Retinal pigment epithelial cell (primary cell): Measurements from ENCODE around the gene WDR20.

Experiments
- DNase-seq: peaks from one replicate; pipeline ENCODE4 v3.0.0-alpha.2; 2010; ENCODE audit warnings: low read depth
- H3K4me3 ChIP-seq: 2 replicates; pipeline ENCODE4 v1.5.1; 2011; ENCODE audit warnings: mild to moderate bottlenecking, low read length, control low read depth, moderate library complexity
- TF ChIP-seq, protein P1 (sequence below): conservative IDR thresholded peaks from 2 replicates; pipeline ENCODE4 v1.5.1; 2011; ENCODE audit warnings: low read depth, low read length, control low read depth, inconsistent platforms

The WDR20 gene

DNA sequence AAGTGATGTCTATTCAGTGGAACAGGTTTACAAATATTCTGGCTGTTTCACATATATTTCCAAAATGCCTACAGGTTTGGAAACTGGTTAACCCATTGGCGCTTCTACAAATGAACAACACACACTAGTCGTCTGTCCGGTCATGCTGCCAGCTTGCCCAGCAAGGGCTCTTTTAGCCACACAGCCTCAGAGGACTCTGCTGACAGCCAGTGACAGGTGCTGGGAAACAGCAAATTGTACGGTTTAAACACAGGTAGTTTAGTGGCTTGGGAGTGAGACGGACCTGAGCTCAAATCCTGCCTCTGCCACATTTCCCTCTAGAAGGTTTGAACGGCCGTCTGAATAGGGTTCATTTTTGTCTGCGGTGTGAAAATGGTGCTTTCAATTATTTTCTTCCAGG, 111.5 kb downstream of the WDR20 start:
- no peak overlapping the region for H3K4me3 ChIP-seq
- DNase-seq = no peak
- TF ChIP-seq, protein P1, sequence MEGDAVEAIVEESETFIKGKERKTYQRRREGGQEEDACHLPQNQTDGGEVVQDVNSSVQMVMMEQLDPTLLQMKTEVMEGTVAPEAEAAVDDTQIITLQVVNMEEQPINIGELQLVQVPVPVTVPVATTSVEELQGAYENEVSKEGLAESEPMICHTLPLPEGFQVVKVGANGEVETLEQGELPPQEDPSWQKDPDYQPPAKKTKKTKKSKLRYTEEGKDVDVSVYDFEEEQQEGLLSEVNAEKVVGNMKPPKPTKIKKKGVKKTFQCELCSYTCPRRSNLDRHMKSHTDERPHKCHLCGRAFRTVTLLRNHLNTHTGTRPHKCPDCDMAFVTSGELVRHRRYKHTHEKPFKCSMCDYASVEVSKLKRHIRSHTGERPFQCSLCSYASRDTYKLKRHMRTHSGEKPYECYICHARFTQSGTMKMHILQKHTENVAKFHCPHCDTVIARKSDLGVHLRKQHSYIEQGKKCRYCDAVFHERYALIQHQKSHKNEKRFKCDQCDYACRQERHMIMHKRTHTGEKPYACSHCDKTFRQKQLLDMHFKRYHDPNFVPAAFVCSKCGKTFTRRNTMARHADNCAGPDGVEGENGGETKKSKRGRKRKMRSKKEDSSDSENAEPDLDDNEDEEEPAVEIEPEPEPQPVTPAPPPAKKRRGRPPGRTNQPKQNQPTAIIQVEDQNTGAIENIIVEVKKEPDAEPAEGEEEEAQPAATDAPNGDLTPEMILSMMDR = no peak

DNA sequence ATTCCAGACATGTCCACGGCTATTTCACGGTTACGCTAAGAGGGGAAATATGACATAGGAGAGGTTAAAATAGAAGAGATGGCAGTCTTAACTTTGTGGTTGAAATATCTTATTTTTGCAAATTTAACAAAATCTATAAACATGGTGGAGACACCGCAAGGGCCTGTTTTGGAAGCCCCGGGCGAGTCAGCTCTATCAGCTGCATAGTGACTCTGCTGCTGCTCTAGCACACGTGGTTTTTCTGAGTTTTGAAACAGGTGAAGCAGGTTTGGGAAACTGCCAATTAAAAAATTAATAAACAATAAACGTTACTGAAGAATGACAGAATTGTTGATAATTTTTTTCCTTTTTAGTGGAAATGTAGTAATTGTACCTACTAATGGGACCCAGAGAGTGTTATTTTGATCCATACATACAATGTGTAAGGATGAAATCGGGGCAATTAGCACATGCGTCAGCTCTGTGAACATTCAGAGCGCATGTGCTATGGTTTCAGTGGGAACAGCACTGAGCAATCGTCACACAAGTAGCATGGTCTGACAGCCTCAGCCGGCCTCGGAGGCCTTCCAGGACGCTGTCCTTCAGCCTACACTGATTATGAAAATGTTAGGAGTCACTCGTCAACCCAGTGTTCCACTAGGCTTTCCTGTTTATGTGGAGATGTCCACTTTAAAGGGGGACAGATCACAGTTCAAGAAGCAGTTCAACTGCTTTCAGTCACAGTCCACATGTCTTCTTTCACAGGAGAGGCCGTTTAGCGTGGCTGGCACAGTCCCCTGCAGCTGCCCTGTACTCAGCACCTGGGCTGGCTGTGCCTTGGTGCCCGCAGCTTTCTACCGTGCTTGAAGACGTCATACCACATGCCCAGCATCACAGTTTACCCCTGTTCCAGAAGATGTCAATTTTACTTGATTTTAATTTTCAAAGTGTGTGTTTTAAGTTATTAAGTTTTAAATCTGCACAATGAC, 113.4 kb downstream of the WDR20 start:
- H3K4me3 ChIP-seq = no peak overlapping the region
- TF ChIP-seq, protein P1 = no peak
- no peak for DNase-seq

DNA sequence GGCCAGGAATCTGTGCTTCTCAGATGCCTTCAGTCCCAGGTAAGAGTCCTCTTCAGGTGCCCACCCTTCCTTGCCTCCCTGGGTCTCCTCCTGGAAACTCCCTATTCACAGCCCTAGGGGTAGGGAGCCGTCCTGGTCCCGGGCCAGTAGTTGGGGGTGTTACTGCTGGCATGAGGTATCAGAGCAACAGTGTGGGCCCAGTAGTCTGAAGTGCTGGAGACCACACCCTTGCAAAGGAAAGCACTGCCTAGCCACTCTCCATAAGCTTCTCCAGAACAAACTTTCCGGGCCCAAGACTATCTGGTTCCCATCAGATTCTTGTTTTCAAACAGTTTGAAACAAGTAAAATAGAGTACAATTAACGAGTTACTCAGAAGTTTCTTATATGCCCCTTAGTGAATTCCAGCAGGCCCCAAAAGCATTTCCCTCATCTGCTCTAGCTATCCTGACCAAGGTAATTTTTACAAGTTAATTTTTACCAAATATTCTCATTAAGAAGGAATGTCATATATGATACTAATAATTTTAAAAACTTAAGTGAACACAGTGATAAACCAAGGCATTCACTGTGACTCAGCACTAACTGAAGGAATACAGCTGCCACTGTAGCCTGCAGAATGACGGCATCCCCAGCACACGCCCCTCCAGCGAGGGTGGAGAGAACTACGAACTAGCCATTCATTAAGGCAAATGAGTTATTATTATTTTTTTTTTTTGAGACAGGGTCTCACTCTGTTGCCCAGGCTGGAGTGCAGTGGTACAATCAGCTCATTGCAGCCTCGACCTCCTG, 115.9 kb downstream of the WDR20 start:
- TF ChIP-seq, protein P1 = no peak
- no peak overlapping the region for H3K4me3 ChIP-seq
- no peak for DNase-seq

DNA sequence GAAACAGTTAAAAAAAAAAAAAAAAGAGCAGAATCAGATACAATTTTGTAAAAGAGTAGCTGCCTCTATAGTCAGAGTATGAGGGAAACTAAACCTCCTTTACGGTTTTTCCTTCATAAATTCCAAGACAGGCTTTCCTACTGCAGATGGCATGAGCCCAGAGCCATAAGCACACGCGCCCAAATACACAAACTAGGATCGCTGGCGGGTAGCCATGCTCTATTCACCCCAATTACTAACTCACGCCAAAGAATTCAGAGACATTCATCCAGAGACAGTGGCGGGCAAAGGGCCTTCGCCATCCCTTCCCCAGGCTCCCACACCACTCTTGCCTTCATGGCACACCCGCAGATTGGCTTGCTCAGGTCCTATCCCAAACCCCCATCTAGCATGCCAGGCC, 117.0 kb downstream of the WDR20 start:
- H3K4me3 ChIP-seq = no peak overlapping the region
- no peak for DNase-seq
- TF ChIP-seq, protein P1 = no peak

DNA sequence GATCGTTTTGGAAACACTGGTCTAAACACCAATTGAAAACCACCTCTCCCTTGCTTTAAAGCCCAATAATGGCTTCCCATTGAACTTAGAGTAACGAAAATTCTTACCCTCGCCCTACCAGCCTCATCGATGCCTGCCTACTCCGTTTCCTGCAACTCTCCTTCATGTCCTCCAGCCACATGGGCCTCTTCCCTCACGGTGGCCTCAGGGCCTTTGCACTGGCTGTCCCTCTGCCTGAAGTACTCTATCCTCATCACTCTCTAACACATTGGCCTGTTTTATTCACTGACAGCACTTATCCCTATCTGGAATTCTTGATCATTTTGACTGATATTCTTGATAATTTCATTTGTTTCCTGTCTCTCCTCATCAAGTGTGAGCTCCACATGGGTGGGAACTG, 118.4 kb downstream of the WDR20 start:
- no peak for DNase-seq
- TF ChIP-seq, protein P1 = no peak
- H3K4me3 ChIP-seq = no peak overlapping the region
